Measurements from ENCODE around the gene NEU1.

NEU1 gene

DNA sequence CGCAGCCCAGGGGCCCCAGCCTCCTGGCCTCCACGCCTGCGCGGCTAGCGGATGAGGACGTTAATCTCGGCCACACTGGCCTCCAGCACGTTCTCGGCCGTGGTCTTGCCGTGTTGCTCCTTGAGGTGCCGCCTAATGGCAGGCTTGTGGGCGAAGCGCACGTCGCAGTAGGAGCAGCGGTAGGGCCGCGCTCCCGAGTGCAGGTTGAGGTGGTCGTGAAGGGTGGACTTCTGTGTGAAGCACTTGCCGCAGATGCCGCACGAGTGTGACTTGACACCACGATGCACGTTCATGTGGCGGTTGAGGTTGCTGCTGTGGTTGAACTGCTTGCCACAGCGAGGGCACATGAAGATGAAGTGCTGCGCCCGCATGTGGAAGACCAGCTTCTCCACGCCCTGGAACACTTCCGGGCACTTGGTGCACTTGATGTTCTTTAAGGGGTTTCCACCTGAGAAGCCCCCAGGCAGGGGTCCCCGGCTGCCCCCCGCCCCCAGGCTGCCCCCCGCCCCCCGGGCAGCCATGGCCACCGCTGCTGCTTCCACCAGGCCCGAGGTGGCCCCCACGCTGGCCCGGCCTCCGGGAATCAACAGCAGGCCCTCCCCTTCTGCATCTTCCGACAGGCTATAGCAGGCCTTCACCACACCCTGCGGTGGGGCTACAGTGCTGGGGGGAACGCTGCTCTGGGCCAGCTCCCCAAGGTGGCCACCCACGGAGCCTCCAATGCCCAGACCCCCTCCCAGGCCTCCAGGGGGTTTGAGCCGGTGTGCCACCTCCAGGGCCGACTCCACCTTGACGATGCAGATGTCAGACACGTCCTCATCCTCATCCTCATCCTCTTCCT lies 37.5 kb upstream of the NEU1 start:
- H3K36me3 Mint-ChIP-seq: no peaks in the 10 kb centered on the region
- peaks cover 36% of the 10 kb centered on the region for H3K4me1 Mint-ChIP-seq (ENCODE audit: low read depth)
- peak overlapping the region; percentile 76 for H3K4me3 Mint-ChIP-seq
- no peaks in the 10 kb centered on the region for H3K9me3 Mint-ChIP-seq (ENCODE audit: low read depth)
- H3K27me3 Mint-ChIP-seq: no peaks in the 10 kb centered on the region
- H3K27ac Mint-ChIP-seq: no peak overlapping the region

DNA sequence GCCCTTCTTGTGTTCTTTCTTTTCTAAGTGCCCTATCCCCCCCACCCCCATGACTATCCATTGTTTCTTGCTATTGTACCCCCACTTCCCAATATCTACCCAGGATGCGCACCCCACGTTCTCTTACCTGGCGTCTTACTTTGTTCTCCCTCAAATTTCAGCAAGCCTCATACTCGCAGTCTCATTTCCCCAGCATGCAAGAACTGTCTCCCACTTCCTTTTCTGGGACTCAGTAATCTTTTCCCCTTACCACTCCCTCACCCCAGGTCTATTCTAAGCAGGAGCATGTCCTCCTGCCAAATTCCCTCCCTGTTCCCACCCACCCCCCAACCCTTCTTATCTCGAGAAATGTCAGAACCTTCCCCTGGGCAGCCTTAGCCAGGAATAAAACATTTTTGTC lies 36.6 kb upstream of the NEU1 start:
- H3K4me3 Mint-ChIP-seq: peak overlapping the region; percentile 76

GRCh38 chr6:31898383-31899011 lies 35.9 kb upstream of the NEU1 start:
- Mint-ChIP-seq H3K4me1 (ENCODE audit: low read depth) (peaks cover 38% of the 10 kb centered on the region), H3K4me3 (peak overlapping the region; percentile 96), H3K36me3 (no peaks in the 10 kb centered on the region), H3K9me3 (ENCODE audit: low read depth) (no peaks in the 10 kb centered on the region), H3K27ac (peak overlapping the region; percentile 98), H3K27me3 (no peaks in the 10 kb centered on the region)

More for the DNA sequence above, 36.6 kb upstream of the NEU1 start:
- H3K36me3 Mint-ChIP-seq: no peaks in the 10 kb centered on the region
- no peaks in the 10 kb centered on the region for H3K27me3 Mint-ChIP-seq
- H3K4me1 Mint-ChIP-seq (ENCODE audit: low read depth): peaks cover 36% of the 10 kb centered on the region
- no peaks in the 10 kb centered on the region for H3K9me3 Mint-ChIP-seq (ENCODE audit: low read depth)
- peak overlapping the region; percentile 70 for H3K27ac Mint-ChIP-seq

DNA sequence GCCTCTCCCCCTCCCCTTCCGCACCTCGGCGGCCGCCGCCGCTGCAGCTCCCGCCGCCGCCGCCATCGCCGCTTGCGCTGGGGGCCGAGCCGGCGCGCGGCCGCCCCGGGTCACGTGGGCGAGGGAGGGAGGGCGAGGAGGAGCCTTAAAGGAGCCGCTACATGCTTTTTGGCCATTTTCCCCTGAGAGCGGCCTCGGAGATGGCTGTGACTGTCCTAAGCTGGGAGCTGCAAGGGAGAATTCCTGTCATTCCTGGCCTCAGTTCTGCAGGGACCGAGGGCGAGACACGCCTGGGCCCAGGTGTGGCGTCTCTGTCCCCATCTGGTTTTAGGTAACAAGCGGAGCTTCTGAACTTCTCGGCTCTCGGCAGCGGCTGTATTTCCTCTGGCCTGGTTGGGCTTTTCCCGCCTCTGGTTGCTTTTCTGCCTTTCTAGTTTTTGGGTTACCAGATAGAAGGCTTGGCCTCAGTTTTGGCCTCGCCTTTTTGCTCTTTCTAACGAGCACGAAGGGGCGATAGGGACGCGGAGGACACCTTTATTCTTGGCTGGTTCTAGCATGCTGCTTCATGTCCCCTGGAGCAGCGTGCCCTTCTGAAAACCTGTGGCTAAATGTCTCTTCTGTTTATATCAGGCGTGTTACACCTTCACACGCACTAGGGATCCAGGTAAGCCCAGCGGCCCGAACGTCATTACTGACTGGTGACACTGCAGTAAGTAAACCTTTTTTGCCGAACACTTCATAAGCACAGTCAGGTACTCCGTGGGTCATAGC lies 35.2 kb upstream of the NEU1 start, which contains the start of gene EHMT2:
Gene EHMT2 (minus strand): TSS at position 87 of the 771 bp plus-strand sequence. CDS start 21 bp downstream, at position 66.
- Mint-ChIP-seq H3K4me3 (peak within 1 kb of the TSS; percentile 96), H3K27me3 (no peaks in the 10 kb centered on the region), H3K9me3 (ENCODE audit: low read depth) (no peaks in the 10 kb centered on the region), H3K4me1 (ENCODE audit: low read depth) (peaks cover 36% of the 10 kb centered on the region), H3K27ac (peak within 1 kb of the TSS; percentile 98), H3K36me3 (no peaks in the 10 kb centered on the region)

GRCh38 chr6:31896856-31897611 lies 34.4 kb upstream of the NEU1 start:
- no peaks in the 10 kb centered on the region for H3K9me3 Mint-ChIP-seq (ENCODE audit: low read depth)

GRCh38 chr6:31896493-31896855 lies 33.9 kb upstream of the NEU1 start:
- Mint-ChIP-seq H3K27me3 (no peaks in the 10 kb centered on the region), H3K9me3 (ENCODE audit: low read depth) (no peaks in the 10 kb centered on the region), H3K27ac (peak overlapping the region; percentile 86), H3K4me1 (ENCODE audit: low read depth) (peaks cover 31% of the 10 kb centered on the region), H3K4me3 (peak overlapping the region; percentile 86), H3K36me3 (no peaks in the 10 kb centered on the region)

More at GRCh38 chr6:31896856-31897611, 34.4 kb upstream of the NEU1 start:
- Mint-ChIP-seq H3K36me3 (no peaks in the 10 kb centered on the region), H3K4me1 (ENCODE audit: low read depth) (peaks cover 31% of the 10 kb centered on the region), H3K27ac (peak overlapping the region; percentile 86), H3K4me3 (peak overlapping the region; percentile 86), H3K27me3 (no peaks in the 10 kb centered on the region)

DNA sequence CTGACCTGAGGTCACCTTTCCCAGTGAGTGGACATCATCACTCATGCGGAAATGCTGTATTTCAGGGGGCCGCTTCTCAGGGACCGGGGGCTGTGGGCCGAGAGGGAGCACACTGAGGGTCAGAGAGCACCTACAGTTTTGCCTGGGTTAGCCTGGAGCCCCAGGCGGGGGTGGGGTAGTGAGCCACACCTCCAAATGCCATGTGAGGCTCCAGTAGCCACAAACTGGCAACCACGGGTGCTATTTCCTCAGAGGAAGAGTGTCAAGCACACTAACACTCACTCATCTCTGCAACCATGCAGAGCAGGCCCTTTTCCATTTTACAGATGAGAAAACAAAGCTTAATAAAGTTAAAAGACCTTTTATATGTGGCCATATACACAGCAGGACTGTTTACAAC lies 30.2 kb upstream of the NEU1 start:
- Mint-ChIP-seq H3K4me1 (ENCODE audit: low read depth) (peaks cover 12% of the 10 kb centered on the region), H3K27me3 (no peaks in the 10 kb centered on the region), H3K27ac (no peak overlapping the region), H3K36me3 (peaks cover 3% of the 10 kb centered on the region), H3K9me3 (ENCODE audit: low read depth) (no peaks in the 10 kb centered on the region), H3K4me3 (no peak overlapping the region)

- H3K27ac Mint-ChIP-seq: no peak overlapping the region
- H3K9me3 Mint-ChIP-seq (ENCODE audit: low read depth): no peaks in the 10 kb centered on the region
- no peaks in the 10 kb centered on the region for H3K27me3 Mint-ChIP-seq
- peaks cover 6% of the 10 kb centered on the region for H3K36me3 Mint-ChIP-seq
- no peak overlapping the region for H3K4me3 Mint-ChIP-seq
- H3K4me1 Mint-ChIP-seq (ENCODE audit: low read depth): peaks cover 2% of the 10 kb centered on the region
Observed at GRCh38 chr6:31889331-31889972, 26.8 kb upstream of the NEU1 start.

GRCh38 chr6:31888276-31889258 lies 25.9 kb upstream of the NEU1 start:
- H3K27me3 Mint-ChIP-seq: no peaks in the 10 kb centered on the region
- peaks cover 1% of the 10 kb centered on the region for H3K4me1 Mint-ChIP-seq (ENCODE audit: low read depth)
- H3K9me3 Mint-ChIP-seq (ENCODE audit: low read depth): no peaks in the 10 kb centered on the region
- H3K27ac Mint-ChIP-seq: no peak overlapping the region
- no peak overlapping the region for H3K4me3 Mint-ChIP-seq
- H3K36me3 Mint-ChIP-seq: peaks cover 6% of the 10 kb centered on the region

GRCh38 chr6:31887173-31888007 lies 24.8 kb upstream of the NEU1 start:
- H3K4me1 Mint-ChIP-seq (ENCODE audit: low read depth): no peaks in the 10 kb centered on the region
- H3K4me3 Mint-ChIP-seq: no peak overlapping the region
- H3K9me3 Mint-ChIP-seq (ENCODE audit: low read depth): no peaks in the 10 kb centered on the region
- no peaks in the 10 kb centered on the region for H3K27me3 Mint-ChIP-seq
- peaks cover 6% of the 10 kb centered on the region for H3K36me3 Mint-ChIP-seq
- H3K27ac Mint-ChIP-seq: no peak overlapping the region

GRCh38 chr6:31886541-31886991 lies 23.9 kb upstream of the NEU1 start:
- peaks cover 6% of the 10 kb centered on the region for H3K36me3 Mint-ChIP-seq
- no peaks in the 10 kb centered on the region for H3K9me3 Mint-ChIP-seq (ENCODE audit: low read depth)
- H3K27ac Mint-ChIP-seq: no peak overlapping the region
- no peaks in the 10 kb centered on the region for H3K4me1 Mint-ChIP-seq (ENCODE audit: low read depth)
- H3K4me3 Mint-ChIP-seq: no peak overlapping the region
- no peaks in the 10 kb centered on the region for H3K27me3 Mint-ChIP-seq

GRCh38 chr6:31884528-31885035 lies 22.0 kb upstream of the NEU1 start:
- H3K27me3 Mint-ChIP-seq: no peaks in the 10 kb centered on the region
- no peaks in the 10 kb centered on the region for H3K4me1 Mint-ChIP-seq (ENCODE audit: low read depth)
- H3K36me3 Mint-ChIP-seq: peaks cover 10% of the 10 kb centered on the region
- no peak overlapping the region for H3K27ac Mint-ChIP-seq
- no peaks in the 10 kb centered on the region for H3K9me3 Mint-ChIP-seq (ENCODE audit: low read depth)
- H3K4me3 Mint-ChIP-seq: no peak overlapping the region
